GM23338 (cell line): ENCODE results near the gene SFR1.

ENCODE experiments used
- CTCF ChIP-seq, 2 experiments: fragments of 200-600 bp in 1 of 2; sonication (generic) in 1 of 2; conservative IDR thresholded peaks; 2 replicates each; pipeline versions ENCODE4 v1.5.1 to v1.6.1; 2016 to 2017; ENCODE audit warnings: antibody characterized with exemption in 2 of 2, low read depth in 2 of 2, mild to moderate bottlenecking in 2 of 2, moderate library complexity in 1 of 2
- EZH2 ChIP-seq: fragments of 200-600 bp; sonication (generic); IDR thresholded peaks from one replicate; pipeline ENCODE4 v1.8.0; 2017; ENCODE audit warnings: antibody characterized with exemption, mild to moderate bottlenecking, low read depth; ENCODE audit not compliant: unreplicated experiment
- JUNB ChIP-seq: IDR thresholded peaks from one replicate; pipeline ENCODE4 v1.6.1; 2016; ENCODE audit warnings: antibody characterized with exemption; ENCODE audit not compliant: unreplicated experiment

GRCh38 chr10:104092749-104093148 lies 29.2 kb upstream of the SFR1 start:
- TF ChIP-seq CTCF (conservative IDR thresholded peaks at IDR 0.05; ENCODE audit: low read depth in 2 of 2) (no peak), EZH2 (no peak), JUNB (no peak)
